ENCODE data around the gene ACTA2.

Gene ACTA2

GRCh38 chr10:88896994-88897853, 55.3 kb downstream of the ACTA2 start:
- TF ChIP-seq CTCF (IDR thresholded peaks at IDR 0.05; ENCODE audit: low read depth, low read length): no peak
- H3K4me3 ChIP-seq (ENCODE audit: low read depth, low read length): no peak overlapping the region

GRCh38 chr10:88896372-88896993, 56.1 kb downstream of the ACTA2 start:
- no peak overlapping the region for H3K4me3 ChIP-seq (ENCODE audit: low read depth, low read length)
- no peak for TF ChIP-seq CTCF (IDR thresholded peaks at IDR 0.05; ENCODE audit: low read depth, low read length)

GRCh38 chr10:88895250-88895649, 57.3 kb downstream of the ACTA2 start:
- no peak overlapping the region for H3K4me3 ChIP-seq (ENCODE audit: low read depth, low read length)
- TF ChIP-seq CTCF (IDR thresholded peaks at IDR 0.05; ENCODE audit: low read depth, low read length): no peak

- TF ChIP-seq CTCF (IDR thresholded peaks at IDR 0.05; ENCODE audit: low read depth, low read length): no peak
- no peak overlapping the region for H3K4me3 ChIP-seq (ENCODE audit: low read depth, low read length)
Measured at GRCh38 chr10:88893611-88894010, 59.0 kb downstream of the ACTA2 start.

- H3K4me3 ChIP-seq (ENCODE audit: low read depth, low read length): no peak overlapping the region
Measured at GRCh38 chr10:88892222-88892967, 60.2 kb downstream of the ACTA2 start.

GRCh38 chr10:88890681-88891381, 61.7 kb downstream of the ACTA2 start:
- no peak overlapping the region for H3K4me3 ChIP-seq (ENCODE audit: low read depth, low read length)
- TF ChIP-seq CTCF (IDR thresholded peaks at IDR 0.05; ENCODE audit: low read depth, low read length): no peak

More at GRCh38 chr10:88892222-88892967, 60.2 kb downstream of the ACTA2 start:
- no peak for TF ChIP-seq CTCF (IDR thresholded peaks at IDR 0.05; ENCODE audit: low read depth, low read length)
